ENCODE data around the gene VRK2.

- TF ChIP-seq TAF1 (IDR thresholded peaks at IDR 0.05; ENCODE audit: borderline replicate concordance, insufficient read depth, low read length) (no peak), POLR2AphosphoS5 (IDR thresholded peaks at IDR 0.05; ENCODE audit: low read depth, low read length) (no peak), SIN3A (IDR thresholded peaks at IDR 0.05; ENCODE audit: borderline replicate concordance, insufficient read depth, low read length) (no peak), FOXP2 (optimal IDR thresholded peaks at IDR 0.05; ENCODE audit: borderline replicate concordance, extremely low read depth, extremely low read length, insufficient read depth) (no peak)
Measured at GRCh38 chr2:58135861-58136260, 89.3 kb downstream of the VRK2 start.

All from PFSK-1 (cell line).